Adrenal gland (tissue), 12 donors: ENCODE data around the gene TBCE. TPM values are rescaled to one million over a fixed set of nuclear protein-coding genes. Genes with fewer than 3 reads are reported as not detected.

Experiments
- DNase-seq, 7 donors: peaks; one replicate each; pipeline ENCODE4 v3.0.0-alpha.2; 2019 to 2020
- H3K27ac ChIP-seq, 5 donors: fragments of 200-600 bp; sonication (generic) in 4 of 5; 1 replicate in 3 of 5; 2 replicates in 2 of 5; pipeline versions ENCODE4 v1.5.1 to v1.8.0; 2016 to 2020; ENCODE audit warnings: mild to moderate bottlenecking in 1 of 5
- H3K27me3 ChIP-seq: fragments of 200-600 bp; 2 replicates; pipeline ENCODE4 v1.8.0; 2021
- H3K36me3 ChIP-seq, 2 donors: fragments of 200-600 bp; replicated peaks in 1 of 2; 1 replicate in 1 of 2; 2 replicates in 1 of 2; pipeline versions ENCODE4 v1.5.1 to v1.8.0; 2018 to 2022
- H3K4me1 ChIP-seq, 2 donors: fragments of 200-600 bp; replicated peaks in 1 of 2; 1 replicate in 1 of 2; 2 replicates in 1 of 2; pipeline versions ENCODE4 v1.5.1 to v1.8.0; 2018 to 2021
- H3K4me3 ChIP-seq, 4 donors: fragments of 200-600 bp; sonication (generic) in 3 of 4; one replicate each; pipeline ENCODE4 v1.5.1; 2016 to 2018
- H3K9me3 ChIP-seq, 3 donors: fragments of 200-600 bp; sonication (generic) in 1 of 3; replicated peaks in 1 of 3; 1 replicate in 2 of 3; 2 replicates in 1 of 3; pipeline versions ENCODE4 v1.5.1 to v1.8.0; 2016 to 2021
- CTCF ChIP-seq, 6 experiments: fragments of 450-650 bp in 4 of 6; fragments of 200-600 bp in 2 of 6; sonication (generic) in 1 of 6; IDR thresholded peaks; 1 replicate in 5 of 6; 2 replicates in 1 of 6; pipeline versions ENCODE4 v1.5.1 to v1.8.0; 2016 to 2021; ENCODE audit warnings: antibody characterized with exemption in 6 of 6, mild to moderate bottlenecking in 2 of 6, moderate library complexity in 1 of 6
- POLR2A ChIP-seq, 2 donors: fragments of 450-650 bp; IDR thresholded peaks; one replicate each; pipeline ENCODE4 v1.6.1; 2017; ENCODE audit warnings: antibody characterized with exemption in 2 of 2, mild to moderate bottlenecking in 2 of 2, moderate library complexity in 1 of 2
- WGBS, 4 donors: extraction: QIAGEN DNeasy Blood & Tissue Kit in 2 of 4; methylation state at CpG; one replicate each; pipeline versions ENCODE4 v1.1.5 to v1.1.7; 2013 to 2017; 5-methylcytosine and 5-hydroxymethylcytosine counted together
- intact Hi-C, 2 donors: fragments of 100-400 bp; cut with DNase I; formaldehyde crosslinking; loops; one replicate each; pipeline versions ENCODE4 v1.14.1 to v1.15.0; 2022 to 2023
- polyA plus RNA-seq, 3 donors: library from polyadenylated mRNA; stranded (reverse); fragments of 200-250 nt in 2 of 3; fragments of 350-450 nt in 1 of 3; fragmentation: Illumina TruSeq in 1 of 3; extraction: RNeasy Lipid Tissue Mini Kit (QIAGEN cat#74804) in 1 of 3; gene quantifications; one replicate each; pipeline ENCODE4 v1.2.3, GENCODE V29; 2013 to 2014
- total RNA-seq, 9 donors: library from RNA; depleted of rRNA in 4 of 9; stranded (reverse); fragments of >200 nt in 4 of 9; fragments of 120-200 nt in 1 of 9; fragmentation: NEBNext Ultra II Directional in 1 of 9; extraction: Animal tissue kit (Norgen Biotek cat#: 25700) in 1 of 9; gene quantifications; one replicate each; pipeline versions ENCODE4 v1.1.0 to v1.2.4, GENCODE V29; 2013 to 2023
- donor health status: healthy with polysubstance abuse.
- donor health status: Bipolar disorder and iron deficiency.
- donor health status: DM: yes; HTN: yes; CAD: no.
- donor health status: DM: no; HTN: no; CAD: no.
- donor health status: DM: no; HTN: no; CAD: no.
- donor health status: DM: yes; HTN: yes; CAD: no.

TBCE gene
- total and polyA plus RNA-seq, 12 donors: 14.7 to 67.2 (median 25.7) TPM

- H3K4me3 ChIP-seq: no peak overlapping the region
- WGBS, 4 donors: 45 to 47% (median 46%) methylated on average over 1 of the region's 1 CpG
- TF ChIP-seq CTCF (IDR thresholded peaks at IDR 0.05): no peak
- no peak for TF ChIP-seq POLR2A (IDR thresholded peaks at IDR 0.05)
- no peaks in the 10 kb centered on the region for H3K27me3 ChIP-seq
- H3K36me3 ChIP-seq: peaks cover 0 to 5% of the 10 kb centered on the region in 2 donors
- H3K27ac ChIP-seq: peak overlapping the region in 1 of 5 donors; percentile 40
- H3K4me1 ChIP-seq: no peaks in the 10 kb centered on the region
- DNase-seq: peak in 1 of 7 donors; percentile 35
- intact Hi-C loops: no loop called here
- H3K9me3 ChIP-seq: no peaks in the 10 kb centered on the region
Observed at GRCh38 chr1:235473806-235474205, 106.6 kb downstream of the TBCE start.

- no peaks in the 10 kb centered on the region for H3K4me1 ChIP-seq
- intact Hi-C loops: no loop called here
- TF ChIP-seq CTCF (IDR thresholded peaks at IDR 0.05): no peak
- TF ChIP-seq POLR2A (IDR thresholded peaks at IDR 0.05): no peak
- no peaks in the 10 kb centered on the region for H3K27me3 ChIP-seq
- no peaks in the 10 kb centered on the region for H3K9me3 ChIP-seq
- H3K36me3 ChIP-seq: peaks cover 0 to 13% of the 10 kb centered on the region in 2 donors
- H3K27ac ChIP-seq: no peak overlapping the region
- WGBS, 4 donors: 94 to 98% (median 97%) methylated on average over 5 of the region's 5 CpGs
- H3K4me3 ChIP-seq: no peak overlapping the region
- DNase-seq: no peak
Observed at GRCh38 chr1:235483090-235483489, 115.9 kb downstream of the TBCE start.

GRCh38 chr1:235485558-235485957, 118.3 kb downstream of the TBCE start:
- no peaks in the 10 kb centered on the region for H3K27me3 ChIP-seq
- no peak for DNase-seq
- H3K27ac ChIP-seq: no peak overlapping the region
- H3K9me3 ChIP-seq: no peaks in the 10 kb centered on the region
- TF ChIP-seq POLR2A (IDR thresholded peaks at IDR 0.05) (no peak), CTCF (IDR thresholded peaks at IDR 0.05) (no peak)
- 98 to 100% (median 99%) methylated on average over 2 of the region's 2 CpGs for WGBS, 4 donors
- no peak overlapping the region for H3K4me3 ChIP-seq
- H3K4me1 ChIP-seq: no peaks in the 10 kb centered on the region
- intact Hi-C loops: no loop called here
- no peaks in the 10 kb centered on the region for H3K36me3 ChIP-seq

- intact Hi-C loops: no loop called here
- no peak overlapping the region for H3K27ac ChIP-seq
- no peak for TF ChIP-seq CTCF (IDR thresholded peaks at IDR 0.05)
- TF ChIP-seq POLR2A (IDR thresholded peaks at IDR 0.05): no peak
- WGBS, 4 donors: 36 to 43% (median 40%) methylated on average over 5 of the region's 5 CpGs
- H3K4me3 ChIP-seq: no peak overlapping the region
- no peak for DNase-seq
- no peaks in the 10 kb centered on the region for H3K36me3 ChIP-seq
- no peaks in the 10 kb centered on the region for H3K4me1 ChIP-seq
- H3K27me3 ChIP-seq: no peaks in the 10 kb centered on the region
- H3K9me3 ChIP-seq: no peaks in the 10 kb centered on the region
Observed at GRCh38 chr1:235486321-235486720, 119.1 kb downstream of the TBCE start.
